Endometrium (tissue), 2 donors: ENCODE results near the gene GPR89B.
"Not testable (repeated sequence)": the region's sequence is repeated elsewhere in the genome, so short reads cannot be mapped to it uniquely, and the experiment has no call there.

Experiments used
- FAIRE-seq: peaks from 2 replicates; lab custom pipeline; 2012; peaks lifted over from hg19 to GRCh38; lab: Jason Lieb, UNC
- donor health status: control.
- donor health status: control.

GPR89B gene

DNA sequence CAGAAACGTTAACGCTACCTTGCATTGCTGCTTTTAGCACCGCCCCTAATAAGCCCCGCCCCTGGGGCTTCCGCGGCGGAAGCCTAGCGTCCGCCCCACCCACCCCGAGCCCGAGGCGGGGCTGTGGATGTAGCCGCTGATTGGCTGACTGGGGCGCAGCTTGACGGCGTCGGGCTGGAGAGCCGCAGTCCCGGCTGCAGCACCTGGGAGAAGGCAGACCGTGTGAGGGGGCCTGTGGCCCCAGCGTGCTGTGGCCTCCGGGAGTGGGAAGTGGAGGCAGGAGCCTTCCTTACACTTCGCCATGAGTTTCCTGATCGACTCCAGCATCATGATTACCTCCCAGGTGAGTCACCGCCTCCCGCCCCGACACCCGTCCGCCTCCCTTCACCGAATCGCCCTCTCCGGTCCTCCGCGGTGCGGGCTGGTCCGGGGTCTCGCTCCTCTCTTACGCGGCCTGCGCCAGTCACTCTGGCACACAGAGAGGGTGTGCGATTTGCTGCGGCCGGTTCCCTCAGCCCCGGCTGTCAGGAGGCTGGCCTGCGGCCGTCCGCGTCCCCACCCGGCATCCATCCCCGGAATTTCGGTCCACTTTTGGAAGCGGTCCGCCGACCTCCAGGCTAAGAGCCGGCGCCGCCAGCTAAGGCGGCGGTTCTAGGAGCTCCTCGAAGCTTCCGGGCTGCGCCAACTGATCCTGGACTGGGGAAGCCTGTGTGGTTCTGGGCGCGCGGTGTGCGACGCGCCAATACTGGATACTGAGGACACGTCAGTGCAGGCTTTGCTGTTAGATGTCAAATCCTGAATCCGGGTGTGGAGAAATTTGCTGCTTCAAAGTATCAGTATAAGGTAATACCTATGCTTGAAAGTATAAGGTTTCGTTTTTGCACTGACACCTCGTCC lies at the start of gene GPR89B:
Gene GPR89B (plus strand): TSS at position 185 of the 897 bp plus-strand sequence. CDS start 117 bp downstream, at position 302.
- FAIRE-seq = peak; percentile 48

DNA sequence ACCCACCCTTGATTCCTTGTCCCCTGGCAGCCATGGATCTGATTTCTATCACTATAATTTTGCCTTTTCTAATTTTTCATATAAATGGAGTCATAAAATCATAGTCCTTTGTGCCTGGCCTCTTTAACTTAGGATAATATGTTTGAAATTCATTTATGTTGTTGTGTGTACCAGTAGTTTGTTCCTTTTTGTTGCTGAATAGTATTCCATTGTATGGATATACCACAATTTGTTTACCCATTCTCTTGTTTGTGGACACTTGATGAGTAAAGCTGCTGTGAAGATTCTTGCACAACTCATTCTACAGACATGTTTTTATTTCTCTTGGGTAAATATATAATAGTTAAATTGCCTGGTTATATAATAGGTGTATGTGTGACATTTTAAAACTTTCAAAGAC lies 48.3 kb upstream of the GPR89B start:
- no peak for FAIRE-seq

DNA sequence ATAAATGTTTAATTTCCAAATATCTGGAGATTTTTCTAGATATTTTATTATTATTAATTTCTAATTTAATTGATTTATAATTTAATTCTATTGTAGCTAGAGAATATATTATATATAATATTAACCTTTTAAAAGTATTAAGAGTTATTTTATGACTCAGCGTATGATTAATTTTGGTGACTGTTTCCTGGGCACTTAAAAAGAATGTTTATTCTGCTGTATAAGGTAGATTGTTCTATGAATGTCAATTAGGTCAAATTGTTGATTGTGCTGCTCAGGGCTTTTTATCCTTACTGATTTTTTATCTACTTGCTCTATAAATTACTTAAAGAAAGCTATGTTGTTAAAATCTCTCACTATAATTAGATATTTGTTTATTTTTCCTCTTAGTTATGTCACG lies 45.7 kb upstream of the GPR89B start:
- peak; percentile 72 for FAIRE-seq

DNA sequence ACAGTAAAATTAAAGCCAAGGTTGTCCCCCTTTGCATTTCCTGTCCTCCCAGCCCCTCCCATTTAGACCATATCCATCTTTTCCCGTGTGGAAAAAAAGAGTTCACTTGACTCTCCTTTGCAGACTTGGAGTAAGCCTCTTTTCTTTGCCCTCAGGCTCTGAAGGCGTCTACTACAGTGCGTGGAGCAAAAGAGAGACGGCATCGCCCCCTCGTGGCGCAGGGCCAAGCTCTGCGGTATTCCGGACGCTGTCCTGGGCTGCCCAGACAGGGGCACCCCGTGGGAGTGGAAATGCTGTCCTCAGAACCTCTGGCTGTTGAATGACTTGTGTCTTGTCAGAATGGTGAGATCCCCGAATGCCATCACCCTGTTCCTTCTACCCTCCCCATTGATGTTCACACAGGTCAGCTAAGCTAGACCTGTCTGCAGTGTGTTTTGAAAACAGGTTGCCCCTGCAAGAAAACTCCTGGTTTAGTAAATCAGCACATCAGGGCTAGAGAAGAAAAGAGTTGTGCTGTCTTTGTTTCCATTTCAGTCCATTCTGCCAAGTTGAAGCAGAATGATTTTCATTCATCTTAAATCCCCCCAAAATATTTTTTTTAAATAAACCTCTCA lies 37.9 kb upstream of the GPR89B start:
- no peak for FAIRE-seq

DNA sequence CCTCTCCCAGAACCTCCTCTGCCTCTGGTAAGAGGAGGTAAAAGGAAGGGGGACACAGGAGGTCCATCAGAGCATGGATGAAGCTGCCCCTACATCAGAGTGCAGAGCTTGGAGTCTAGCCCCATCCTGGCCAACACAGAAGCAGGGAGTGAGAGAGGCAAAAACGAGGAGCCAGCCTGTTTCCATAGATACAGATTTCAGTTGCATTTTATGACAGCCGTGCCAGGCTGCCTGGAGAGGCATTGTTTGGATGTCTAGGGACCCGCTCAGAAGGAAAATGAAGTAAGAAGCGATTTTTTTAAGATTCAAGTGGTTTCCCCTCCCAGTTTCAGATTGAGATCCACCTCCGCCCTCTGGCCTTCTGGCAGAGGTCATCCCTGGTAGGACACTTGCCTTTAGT lies 37.1 kb upstream of the GPR89B start:
- no peak for FAIRE-seq

DNA sequence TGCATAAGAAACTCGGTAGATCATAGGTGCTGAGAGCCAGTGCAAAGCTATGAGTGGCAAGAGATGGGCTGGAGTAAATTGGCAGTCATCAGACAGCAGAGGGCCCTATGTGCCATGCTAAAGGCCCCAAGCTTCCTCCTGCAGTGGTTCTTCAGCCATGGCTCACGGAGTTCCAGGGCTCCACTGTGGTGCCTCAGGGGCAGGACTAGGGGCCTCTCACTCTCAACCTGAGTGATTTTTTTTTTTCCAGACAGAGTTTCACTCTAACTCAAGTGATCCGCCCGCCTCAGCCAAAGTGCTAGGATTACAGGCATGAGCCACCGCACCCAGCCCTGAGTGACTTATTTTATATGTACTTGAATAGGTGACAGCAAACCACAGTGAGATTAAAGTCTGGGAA lies 36.0 kb upstream of the GPR89B start:
- no peak for FAIRE-seq

DNA sequence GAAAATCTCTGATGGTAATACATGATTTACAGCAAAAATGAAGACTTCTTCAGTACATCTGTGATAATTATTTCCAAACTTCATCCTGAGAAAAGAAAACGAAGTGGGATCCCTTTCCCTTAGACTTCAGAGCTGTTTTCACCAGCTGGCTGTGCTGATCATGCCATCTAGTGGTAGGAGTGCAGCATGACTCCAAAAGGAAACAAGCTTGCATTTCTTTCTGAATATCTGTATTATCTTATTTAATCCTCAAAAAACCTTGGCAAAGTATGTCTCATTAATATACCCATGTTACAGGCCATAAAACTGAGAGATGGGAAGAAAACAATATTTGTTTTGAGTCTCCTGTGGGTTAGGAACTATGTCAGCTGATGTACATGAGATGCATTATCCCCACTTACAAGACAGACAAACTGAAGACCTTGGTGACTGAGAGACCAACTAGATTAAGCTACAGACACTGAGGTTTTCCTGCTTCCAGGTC lies 35.4 kb upstream of the GPR89B start:
- peak; percentile 84 for FAIRE-seq

DNA sequence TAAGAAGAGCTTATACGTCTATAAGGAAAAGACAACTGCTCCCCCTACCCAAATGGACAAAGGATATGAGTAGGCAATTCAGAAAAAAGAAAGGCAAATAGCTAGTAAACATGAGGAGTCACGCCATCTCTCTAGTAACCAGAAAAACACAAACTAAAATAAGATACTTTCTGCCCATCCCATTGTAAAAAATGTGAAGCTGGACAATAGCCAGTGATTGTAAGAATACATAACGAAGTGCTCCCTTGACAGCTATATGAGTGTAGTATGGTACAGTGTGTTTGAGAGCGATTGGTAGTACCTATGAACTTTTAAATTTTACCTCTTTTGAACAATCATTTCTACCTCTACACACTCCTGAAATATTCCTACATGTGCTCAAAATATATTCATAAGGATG lies 33.1 kb upstream of the GPR89B start:
- FAIRE-seq = no peak

DNA sequence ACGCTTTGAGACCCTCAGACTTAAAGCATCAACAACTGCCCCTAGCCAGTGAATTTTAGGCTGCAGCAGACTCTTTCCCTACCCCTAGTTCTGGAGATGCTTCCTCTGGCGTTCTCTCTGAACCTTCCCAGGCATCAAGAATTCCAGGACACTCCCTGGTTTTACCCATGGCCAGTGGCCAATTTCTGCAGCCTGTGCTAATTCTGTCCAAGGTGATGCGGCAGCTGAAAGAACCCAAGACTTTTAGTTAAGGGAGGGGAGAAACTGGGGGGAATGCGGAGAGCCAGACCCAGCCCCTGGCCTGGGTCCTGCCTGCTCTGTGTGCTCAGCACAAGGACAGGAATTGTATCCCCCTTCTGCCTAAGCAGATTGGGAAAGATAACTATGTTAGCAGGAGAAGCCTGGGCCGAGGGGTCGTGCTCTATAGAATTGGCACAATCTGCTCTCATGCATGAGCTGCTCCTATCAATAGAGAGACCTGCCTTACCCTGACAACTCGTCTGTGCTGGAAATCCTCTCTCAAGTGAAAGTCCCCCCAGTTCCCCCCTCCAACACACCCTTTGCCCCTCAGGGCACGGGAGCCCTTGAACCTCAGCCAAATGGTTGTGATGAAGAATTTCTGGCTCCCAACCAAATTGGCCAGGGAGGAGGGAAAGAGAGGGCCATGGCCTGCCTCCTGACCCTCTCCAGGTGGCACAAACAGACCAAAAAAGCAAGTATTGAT lies 31.0 kb upstream of the GPR89B start:
- FAIRE-seq = no peak

DNA sequence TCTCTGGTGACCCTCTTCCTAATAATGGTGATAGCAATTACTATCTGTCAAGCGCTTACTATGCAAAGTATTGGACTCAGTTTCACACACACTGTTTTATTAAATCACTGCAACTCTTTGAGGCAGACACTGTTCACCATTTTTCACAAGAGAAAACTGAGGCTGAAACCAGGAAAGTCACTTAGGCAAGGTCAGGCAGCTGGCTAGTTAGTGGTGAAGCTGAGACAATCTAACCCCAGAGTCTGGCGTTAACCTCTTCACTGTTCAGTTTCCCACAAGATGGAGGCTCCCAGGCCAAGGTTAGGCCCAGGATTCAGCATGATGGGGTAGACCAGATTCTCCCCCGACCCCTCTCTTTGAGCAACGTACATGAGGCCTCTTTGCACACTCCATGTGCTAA lies 30.4 kb upstream of the GPR89B start:
- FAIRE-seq = no peak

DNA sequence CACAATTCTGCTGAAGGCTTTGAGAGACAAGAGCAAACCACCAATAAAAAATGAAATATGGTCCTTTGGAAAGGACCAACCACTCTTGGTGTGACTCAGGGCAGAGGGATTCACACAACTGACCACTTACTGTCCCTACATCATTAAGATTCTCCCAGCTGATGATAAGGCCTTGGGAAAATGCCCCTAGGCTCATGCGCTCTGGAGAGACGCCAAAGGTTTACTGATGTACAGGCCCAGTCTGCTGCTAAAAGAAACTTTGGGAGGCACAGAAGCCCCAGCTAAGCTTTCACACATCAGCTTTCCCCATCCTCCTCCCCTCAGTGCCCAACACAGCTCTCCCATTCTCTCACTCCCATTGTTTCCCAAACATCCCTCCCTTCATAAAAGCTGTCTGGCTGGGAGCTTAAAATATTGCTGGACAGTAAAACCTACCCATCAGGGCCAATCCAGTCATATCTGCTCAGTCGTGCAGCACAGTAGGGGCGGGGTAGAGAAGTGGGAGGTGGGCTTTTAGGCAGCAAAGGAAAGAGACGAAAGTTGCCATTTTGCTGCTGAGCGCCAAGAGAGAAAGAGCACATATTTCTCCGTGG lies 25.9 kb upstream of the GPR89B start, which contains the start of gene GJA8:
Gene GJA8 (plus strand): TSS at position 543 of the 593 bp plus-strand sequence. CDS start 5,161 bp downstream, outside the sequence.
- FAIRE-seq = no peak

DNA sequence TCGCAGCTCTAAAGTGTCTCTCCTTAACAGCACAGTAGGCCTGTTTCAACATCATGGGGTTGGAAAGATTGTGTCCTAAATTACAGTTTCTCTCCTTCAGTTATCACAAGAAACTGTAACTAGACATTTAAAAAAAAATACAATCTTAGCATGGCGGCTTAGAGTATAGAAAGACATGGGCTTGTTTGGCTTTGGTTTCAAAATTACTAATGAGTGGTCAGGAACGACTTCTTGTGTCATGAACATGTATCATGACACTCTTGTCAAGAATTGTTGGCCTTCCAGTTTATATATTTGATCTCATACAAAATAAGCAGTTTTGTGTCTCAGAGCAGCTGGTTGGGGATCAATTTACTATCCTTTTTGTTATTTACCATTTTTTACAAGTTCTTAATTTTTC lies 23.5 kb upstream of the GPR89B start:
- FAIRE-seq = no peak

DNA sequence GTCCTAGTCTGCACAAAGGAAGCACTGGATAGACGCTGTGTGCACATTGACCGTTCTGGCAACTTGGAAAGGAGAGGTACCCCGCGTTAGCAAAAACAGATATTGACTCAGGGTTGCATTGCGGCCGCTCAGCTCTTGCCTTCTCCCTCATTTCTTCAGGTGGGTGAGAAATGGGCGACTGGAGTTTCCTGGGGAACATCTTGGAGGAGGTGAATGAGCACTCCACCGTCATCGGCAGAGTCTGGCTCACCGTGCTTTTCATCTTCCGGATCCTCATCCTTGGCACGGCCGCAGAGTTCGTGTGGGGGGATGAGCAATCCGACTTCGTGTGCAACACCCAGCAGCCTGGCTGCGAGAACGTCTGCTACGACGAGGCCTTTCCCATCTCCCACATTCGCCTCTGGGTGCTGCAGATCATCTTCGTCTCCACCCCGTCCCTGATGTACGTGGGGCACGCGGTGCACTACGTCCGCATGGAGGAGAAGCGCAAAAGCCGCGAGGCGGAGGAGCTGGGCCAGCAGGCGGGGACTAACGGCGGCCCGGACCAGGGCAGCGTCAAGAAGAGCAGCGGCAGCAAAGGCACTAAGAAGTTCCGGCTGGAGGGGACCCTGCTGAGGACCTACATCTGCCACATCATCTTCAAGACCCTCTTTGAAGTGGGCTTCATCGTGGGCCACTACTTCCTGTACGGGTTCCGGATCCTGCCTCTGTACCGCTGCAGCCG lies 20.3 kb upstream of the GPR89B start:
- no peak for FAIRE-seq

DNA sequence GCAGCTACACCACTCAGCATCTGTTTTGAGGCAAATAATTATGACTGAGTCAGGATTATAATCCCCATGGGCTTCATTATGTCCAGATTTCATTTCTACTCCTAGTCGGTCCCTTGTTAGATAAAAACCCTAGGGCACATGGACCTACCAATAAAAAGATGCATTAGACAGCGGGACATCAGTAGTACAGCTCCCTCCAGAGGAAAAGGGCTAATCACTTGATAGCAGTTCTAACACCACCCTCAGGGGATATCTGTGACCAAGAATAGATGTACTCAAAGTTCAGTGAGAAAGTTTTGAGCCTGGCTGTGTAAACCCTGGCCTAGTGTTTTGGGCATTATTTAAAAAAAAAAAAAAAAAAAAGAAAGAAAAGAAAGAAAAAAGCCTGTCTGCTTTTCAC lies 15.7 kb upstream of the GPR89B start:
- no peak for FAIRE-seq

DNA sequence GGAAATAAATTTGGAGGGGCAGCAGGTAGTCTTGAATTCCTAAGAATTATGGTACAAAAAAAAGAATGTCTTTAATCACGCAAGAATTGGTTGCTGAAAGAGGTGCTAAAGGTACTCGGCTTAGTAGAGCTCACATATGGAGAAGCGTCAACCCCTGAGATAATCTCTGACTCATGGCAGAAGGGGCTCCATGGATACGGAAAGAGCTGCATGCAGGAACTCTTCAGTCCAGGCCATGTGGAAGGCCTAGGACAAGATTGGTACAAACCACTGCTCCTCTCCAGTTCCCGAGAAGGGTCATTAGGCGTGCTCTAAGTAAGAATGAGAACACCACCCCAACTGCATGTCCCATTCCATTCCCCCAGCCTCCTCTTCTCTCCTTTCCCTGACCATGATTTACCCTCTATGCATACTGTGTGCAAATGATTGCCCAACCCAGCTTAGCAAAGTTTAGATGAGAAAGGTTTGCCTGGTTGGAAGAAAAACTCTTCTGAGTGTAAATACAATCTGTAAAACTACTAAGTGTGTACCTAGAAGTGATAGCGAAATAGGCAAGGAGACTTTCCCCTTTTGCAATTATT lies 14.8 kb upstream of the GPR89B start:
- FAIRE-seq = no peak

DNA sequence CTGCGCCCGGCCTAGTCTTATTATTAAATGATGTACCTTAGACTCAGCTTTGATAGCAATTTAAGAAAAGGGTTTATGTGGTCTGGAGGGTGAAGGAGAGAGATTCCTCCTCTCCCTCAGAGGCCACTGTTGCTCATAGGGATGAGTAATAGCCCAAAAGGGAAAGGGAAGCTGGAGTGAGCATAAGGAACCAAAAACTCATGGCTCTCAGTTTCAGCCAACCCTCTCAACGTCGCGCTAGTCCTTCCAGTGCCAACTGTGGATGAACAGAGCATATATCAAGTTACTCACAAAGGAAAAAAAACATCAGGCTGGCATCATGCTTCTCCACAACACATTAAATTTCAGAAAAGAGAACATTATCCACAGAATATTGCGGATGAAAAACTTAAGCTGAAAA lies 8.3 kb upstream of the GPR89B start:
- no peak for FAIRE-seq

DNA sequence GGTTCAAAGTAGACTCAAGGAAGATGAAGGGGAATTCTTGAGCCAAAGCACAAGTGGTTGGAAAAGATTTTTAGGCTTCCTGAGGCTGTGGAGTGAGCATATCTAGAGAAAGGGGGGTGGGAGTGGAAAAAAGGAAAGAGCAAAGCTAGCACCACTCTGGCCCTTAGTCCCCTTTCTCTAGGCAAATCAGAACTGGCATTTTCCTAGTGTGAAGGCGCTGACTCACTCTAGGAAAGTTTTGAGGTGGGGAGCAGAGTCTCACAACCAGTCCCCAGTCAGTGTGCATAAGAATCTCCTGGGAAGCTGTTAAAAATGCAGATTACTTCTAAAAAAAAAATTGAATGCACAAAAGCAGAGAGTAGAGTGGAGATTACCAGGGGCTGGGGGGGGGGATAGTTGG lies 3.4 kb upstream of the GPR89B start:
- FAIRE-seq = no peak

DNA sequence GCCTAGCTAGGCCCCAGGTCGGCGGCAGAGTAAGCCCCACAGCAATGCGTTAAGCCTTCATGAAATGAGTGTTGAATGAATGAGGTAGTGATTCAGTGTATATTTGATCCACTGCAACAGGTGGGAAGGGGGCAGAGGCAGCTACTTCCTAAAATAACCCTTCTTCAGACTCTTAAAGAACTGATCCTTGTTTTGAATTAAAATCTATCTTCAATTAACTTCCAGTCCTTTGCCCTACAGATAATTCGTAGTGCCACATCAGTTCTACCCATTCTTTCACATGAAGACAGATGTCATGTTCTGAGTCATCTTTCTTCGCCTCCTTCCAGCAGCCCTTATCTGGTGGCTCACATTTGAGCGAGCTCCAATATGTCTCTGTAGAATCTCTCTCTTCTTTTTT lies 1.0 kb upstream of the GPR89B start:
- FAIRE-seq = not testable (repeated sequence)

DNA sequence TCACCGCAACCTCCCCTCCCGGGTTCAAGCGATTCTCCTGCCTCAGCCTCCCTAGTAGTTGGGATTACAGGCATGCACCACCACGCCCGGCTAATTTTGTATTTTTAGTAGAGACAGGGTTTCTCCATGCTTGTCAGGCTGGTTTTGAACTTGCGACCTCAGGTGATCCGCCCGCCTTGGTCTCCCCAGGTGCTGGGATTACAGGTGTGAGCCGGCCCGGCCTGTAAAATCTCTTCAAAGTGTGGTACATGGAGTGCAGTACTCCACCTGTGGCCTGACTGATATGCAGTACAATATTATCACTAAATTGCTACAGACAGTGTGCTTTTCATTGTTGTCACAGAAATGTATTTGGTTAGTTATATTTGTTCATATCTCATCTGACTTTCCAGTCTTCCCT lies 531 bp upstream of the GPR89B start:
- not testable (repeated sequence) for FAIRE-seq

DNA sequence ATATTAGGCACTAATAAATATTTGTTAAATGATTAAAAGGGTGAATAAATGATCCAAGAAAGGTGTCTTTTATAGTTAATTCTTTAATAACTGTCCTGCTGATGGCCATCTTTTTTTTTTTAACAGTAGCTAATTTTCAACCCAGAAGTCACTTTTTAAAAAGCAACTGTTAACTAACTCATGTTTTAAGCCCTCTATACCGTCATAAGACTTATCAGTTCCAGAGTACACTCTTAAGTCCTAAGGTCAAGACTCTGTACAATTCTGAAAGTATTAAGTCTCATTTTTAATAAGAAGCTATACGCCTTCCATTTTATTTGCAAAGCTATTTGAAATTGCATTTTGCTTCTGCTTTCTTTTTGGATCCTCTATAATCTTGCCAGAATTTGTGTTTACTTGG lies 2.9 kb downstream of the GPR89B start:
- FAIRE-seq = not testable (repeated sequence)

DNA sequence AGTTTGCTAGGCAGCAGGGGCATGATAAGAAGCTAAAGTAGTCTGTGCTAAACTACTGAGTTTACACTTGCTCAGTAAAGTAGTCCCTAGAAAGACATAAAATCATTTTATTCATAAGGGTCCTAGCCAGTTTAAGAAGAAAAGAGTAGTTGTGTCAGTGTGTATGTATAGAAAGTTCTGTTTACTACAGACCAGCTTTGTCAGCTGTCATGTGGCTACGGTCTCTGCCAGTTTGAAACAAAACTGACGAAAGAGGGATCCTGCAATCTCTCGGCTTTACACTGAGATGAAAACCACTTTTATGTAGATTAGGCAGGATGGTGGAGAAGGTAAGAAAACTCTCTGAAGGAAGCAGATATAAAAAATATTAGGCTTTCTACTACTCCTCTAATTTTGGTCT lies 7.1 kb downstream of the GPR89B start:
- FAIRE-seq = not testable (repeated sequence)
